AG04449 (cell line): ENCODE measurements around the gene PDGFB.

Source experiments
- CTCF ChIA-PET: fragments of 350-600 bp; formaldehyde crosslinking; extraction: SDS; loops from one replicate; lab custom pipeline; 2021; ENCODE audit warnings: antibody characterized with exemption; lab: Yijun Ruan, JAX
- POLR2A ChIA-PET: fragments of 400-600, 350-600 bp; formaldehyde crosslinking; extraction: SDS; loops from one replicate; lab custom pipeline; 2020; ENCODE audit warnings: antibody characterized with exemption, inconsistent platforms; lab: Yijun Ruan, JAX
- DNase-seq: peaks from one replicate; pipeline ENCODE4 v3.0.0-alpha.2; 2010; ENCODE audit warnings: low read depth, low spot score
- H3K4me3 ChIP-seq: 2 replicates; pipeline ENCODE4 v1.5.1; 2011; ENCODE audit warnings: low read depth, mild to moderate bottlenecking, control low read depth, low read length
- CTCF ChIP-seq: IDR thresholded peaks from one replicate; pipeline ENCODE4 v1.5.1; 2011; ENCODE audit warnings: mild to moderate bottlenecking, moderate library complexity, low read length, control low read depth, inconsistent platforms; ENCODE audit not compliant: insufficient read depth; ENCODE audit errors: missing control alignments

The PDGFB gene

GRCh38 chr22:39236321-39237317, 8.2 kb downstream of the PDGFB start:
- ChIA-PET CTCF (interaction anchor here (0.9 kb wide), 1 partner anchor 22 kb away, joined by 3 read pairs; no protein-coding TSS in a partner anchor), POLR2A (no interaction called here)
- DNase-seq, result no peak
- no peak for TF ChIP-seq CTCF
- H3K4me3 ChIP-seq, result no peak overlapping the region

DNA sequence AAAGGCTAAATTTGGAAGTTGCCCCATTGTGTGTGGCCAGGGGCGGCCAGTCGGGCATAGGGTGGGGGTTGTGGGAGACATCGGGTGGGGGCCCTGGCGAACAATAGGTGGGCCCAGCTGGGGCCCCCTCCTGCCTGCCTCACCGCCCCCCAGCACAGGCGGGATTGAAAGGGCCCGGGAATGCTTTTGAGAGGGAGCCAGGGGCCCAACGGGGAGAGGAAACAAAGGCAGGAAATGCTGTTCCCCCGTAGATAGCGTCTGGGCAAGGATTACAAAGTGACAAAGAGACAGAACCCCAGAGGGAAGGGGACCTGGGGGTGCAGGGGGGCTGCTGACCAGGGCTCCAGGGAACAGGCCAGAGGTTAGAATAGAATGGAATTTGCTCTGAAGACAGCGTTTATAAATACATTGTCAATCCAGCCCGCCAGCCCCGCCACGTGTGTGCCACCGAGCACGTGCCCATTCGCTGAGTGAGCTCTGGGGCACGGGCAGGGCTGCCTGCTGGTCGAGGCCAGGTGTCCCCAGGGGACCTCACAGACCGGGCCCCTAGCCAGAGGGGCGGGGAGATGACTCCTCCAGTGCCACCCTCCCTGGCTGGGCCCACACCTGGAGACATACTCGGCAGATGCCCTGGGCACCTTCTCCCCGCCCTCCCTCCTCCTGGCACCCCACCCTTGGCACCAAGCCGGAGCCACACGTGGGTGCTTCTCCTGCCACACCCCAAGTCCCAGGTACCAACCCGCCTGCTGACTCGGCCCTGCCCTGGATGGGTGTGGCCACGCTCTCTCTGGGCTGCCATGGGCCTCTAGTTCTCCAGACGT, 9.7 kb downstream of the PDGFB start:
- no peak for TF ChIP-seq CTCF
- no peak for DNase-seq
- CTCF ChIA-PET, result interaction anchor here (0.9 kb wide), 1 partner anchor 20 kb away, joined by 3 read pairs; no protein-coding TSS in a partner anchor
- no peak overlapping the region for H3K4me3 ChIP-seq
- POLR2A ChIA-PET, result no interaction called here

DNA sequence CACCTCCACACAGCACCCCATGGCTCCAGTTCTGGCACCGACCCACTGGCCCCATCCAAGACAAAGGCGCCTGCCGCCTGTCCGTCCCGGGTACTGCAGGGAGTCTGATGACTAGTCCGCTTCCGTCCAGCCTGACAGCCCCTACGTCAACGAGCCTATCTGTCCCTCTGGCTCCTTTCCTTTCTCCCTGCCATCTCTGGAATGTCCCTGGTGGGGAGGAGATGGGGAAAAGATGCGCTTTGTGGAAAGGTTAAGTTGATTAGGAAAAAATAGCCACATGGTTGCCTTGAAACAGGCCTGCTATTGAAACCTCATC, 10.4 kb downstream of the PDGFB start:
- ChIA-PET POLR2A (no interaction called here), CTCF (no interaction called here)
- H3K4me3 ChIP-seq, result no peak overlapping the region
- DNase-seq, result no peak
- no peak for TF ChIP-seq CTCF

DNA sequence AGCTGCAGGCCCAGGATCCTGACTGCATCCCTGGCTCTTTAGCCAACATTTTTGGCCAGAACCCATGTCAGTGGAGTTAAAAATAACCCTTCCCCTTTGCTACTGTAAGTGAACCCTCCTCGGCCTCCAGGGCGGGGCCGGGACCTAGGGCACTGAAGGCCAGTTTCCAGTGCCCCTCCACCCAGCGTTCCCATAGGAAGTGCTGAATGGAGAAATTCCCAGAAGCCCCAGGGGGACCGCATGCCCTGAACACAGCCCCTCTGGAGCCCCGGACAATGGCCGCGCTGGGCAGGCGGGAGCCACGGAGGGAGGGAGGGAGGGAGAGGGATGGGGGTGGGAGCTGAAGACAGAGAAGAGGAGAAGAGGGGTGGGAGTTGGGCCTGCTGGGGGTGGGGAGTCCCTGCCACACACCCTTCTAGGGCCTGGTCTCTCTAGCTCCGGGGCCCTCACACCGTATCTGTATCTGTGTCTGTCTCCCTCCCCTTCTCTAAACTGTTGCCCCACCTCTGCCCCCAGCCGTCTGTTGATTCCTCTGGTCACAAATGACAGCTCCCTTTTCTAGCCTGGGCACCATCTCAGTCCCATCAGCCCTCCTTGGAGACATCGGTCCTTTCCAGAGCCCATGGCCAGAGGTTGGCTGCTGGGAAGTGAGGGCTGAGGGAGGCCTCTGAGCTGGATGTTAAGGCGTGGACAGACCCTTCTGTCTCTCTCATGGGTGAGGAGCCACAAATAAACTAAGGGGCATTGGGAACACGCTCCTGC, 10.9 kb downstream of the PDGFB start:
- POLR2A ChIA-PET, result no interaction called here

More for the DNA sequence above, 10.9 kb downstream of the PDGFB start:
- DNase-seq, result no peak
- CTCF ChIA-PET, result interaction anchor here (1.4 kb wide), 1 partner anchor 12 kb away, joined by 4 read pairs; the partner anchor contains the start of gene PDGFB
- TF ChIP-seq CTCF, result no peak
- H3K4me3 ChIP-seq, result no peak overlapping the region
